A549 (cell line): ENCODE results near the gene NAV2.

Experiments used
- CBX8 ChIP-seq: fragments of 200-600 bp; sonication (generic); IDR thresholded peaks from 2 replicates; pipeline ENCODE4 v1.6.1; 2016
- CTCF ChIP-seq: fragments of >200 bp; sonication (Bioruptor Twin); formaldehyde crosslinking; IDR thresholded peaks from 3 replicates; pipeline ENCODE4 v1.5.1; 2016
- ELK1 ChIP-seq: fragments of 150-350 bp; IDR thresholded peaks from 2 replicates; pipeline ENCODE4 v1.6.1; 2014; ENCODE audit warnings: low read depth, mild to moderate bottlenecking, low read length
- EP300 ChIP-seq, 2 experiments: fragments of >200 bp; sonication (Bioruptor Twin); formaldehyde crosslinking; IDR thresholded peaks; 2 replicates in 1 of 2; 3 replicates in 1 of 2; pipeline ENCODE4 v1.6.1; 2016 to 2017
- KDM1A ChIP-seq: fragments of 200-600 bp; sonication (generic); IDR thresholded peaks from 2 replicates; pipeline ENCODE4 v1.6.1; 2016; ENCODE audit warnings: low read depth, mild to moderate bottlenecking
- MAFK ChIP-seq: fragments of 450-650 bp; IDR thresholded peaks from 2 replicates; pipeline ENCODE4 v1.6.1; 2014; ENCODE audit not compliant: partially characterized antibody
- MAX ChIP-seq: IDR thresholded peaks from 2 replicates; pipeline ENCODE4 v1.6.1; 2012
- PHF8 ChIP-seq: fragments of 200-600 bp; sonication (generic); IDR thresholded peaks from 2 replicates; pipeline ENCODE4 v1.6.1; 2016; ENCODE audit warnings: low read depth, mild to moderate bottlenecking, antibody characterized with exemption, moderate library complexity, borderline replicate concordance
- POLR2A ChIP-seq: IDR thresholded peaks from 2 replicates; pipeline ENCODE4 v1.6.1; 2012; ENCODE audit warnings: mild to moderate bottlenecking, low read length
- POLR2AphosphoS2 ChIP-seq: conservative IDR thresholded peaks from 2 replicates; pipeline ENCODE4 v1.6.1; 2012; ENCODE audit warnings: low read length, improper control_type of control experiment, inconsistent platforms
- REST ChIP-seq: fragments of 200-600 bp; sonication (generic); IDR thresholded peaks from 2 replicates; pipeline ENCODE4 v1.6.1; 2016; ENCODE audit warnings: antibody characterized with exemption, mild to moderate bottlenecking, moderate library complexity
- SMC3 ChIP-seq: fragments of >200 bp; sonication (Bioruptor Twin); formaldehyde crosslinking; IDR thresholded peaks from 3 replicates; pipeline ENCODE4 v1.6.1; 2018; ENCODE audit warnings: inconsistent platforms

GRCh38 chr11:19907008-19907579, 194.5 kb downstream of the NAV2 start:
- TF ChIP-seq SMC3 (no peak), CTCF (no peak), POLR2A (no peak), CBX8 (no peak), ELK1 (no peak), MAX (no peak), EP300 (IDR thresholded peaks at IDR 0.05) (no peak), MAFK (no peak), KDM1A (no peak), POLR2AphosphoS2 (no peak), PHF8 (no peak), REST (no peak)
